Stimulated activated CD4-positive, alpha-beta T cell treated with anti-CD3 and anti-CD28 coated beads, TNF-alpha, amount 100 ng/mL, for 1 hour (primary cell): ENCODE data around the gene CCDC149.

ENCODE experiments used
- DNase-seq, 3 donors: peaks; one replicate each; pipeline ENCODE4 v3.0.0-alpha.2; 2020; ENCODE audit warnings: low read depth in 3 of 3, low spot score in 1 of 3

Gene CCDC149

GRCh38 chr4:24912252-24913118, at the start of gene CCDC149:
CCDC149 (minus strand) TSS chr4:24913042; CDS start chr4:24912864, 178 bp downstream.
- no peak for DNase-seq

GRCh38 chr4:24957886-24958285, 45.0 kb upstream of the CCDC149 start:
- DNase-seq = no peak

GRCh38 chr4:24956763-24957162, 43.9 kb upstream of the CCDC149 start:
- no peak for DNase-seq

GRCh38 chr4:24956091-24956490, 43.2 kb upstream of the CCDC149 start:
- DNase-seq = no peak

- no peak for DNase-seq
These were observed 39.8 kb upstream of the CCDC149 start for GRCh38 chr4:24952667-24953066.

- DNase-seq = no peak
These were observed 37.1 kb upstream of the CCDC149 start for GRCh38 chr4:24949970-24950369.

GRCh38 chr4:24937917-24938281, 25.1 kb upstream of the CCDC149 start:
- DNase-seq = no peak

GRCh38 chr4:24937176-24937916, 24.5 kb upstream of the CCDC149 start:
- no peak for DNase-seq

- no peak for DNase-seq
These were observed 23.0 kb upstream of the CCDC149 start for GRCh38 chr4:24935856-24936255.

GRCh38 chr4:24934311-24934710, 21.5 kb upstream of the CCDC149 start:
- DNase-seq = no peak

- DNase-seq = no peak
These were observed 20.9 kb upstream of the CCDC149 start for GRCh38 chr4:24933684-24934275.

- no peak for DNase-seq
These were observed 19.8 kb upstream of the CCDC149 start for GRCh38 chr4:24932515-24933225.

- no peak for DNase-seq
These were observed 17.3 kb upstream of the CCDC149 start for GRCh38 chr4:24930151-24930550.

GRCh38 chr4:24928708-24929107, 15.9 kb upstream of the CCDC149 start:
- no peak for DNase-seq

- DNase-seq = no peak
These were observed 14.2 kb upstream of the CCDC149 start for GRCh38 chr4:24927049-24927448.

- DNase-seq = no peak
These were observed 11.5 kb upstream of the CCDC149 start for GRCh38 chr4:24924309-24924781.

- no peak for DNase-seq
These were observed 10.7 kb upstream of the CCDC149 start for GRCh38 chr4:24923550-24923949.

- DNase-seq = no peak
These were observed 10.2 kb upstream of the CCDC149 start for GRCh38 chr4:24923002-24923401.

- no peak for DNase-seq
These were observed 9.6 kb upstream of the CCDC149 start for GRCh38 chr4:24922416-24922815.

- DNase-seq = no peak
These were observed 8.6 kb upstream of the CCDC149 start for GRCh38 chr4:24921491-24921890.

- DNase-seq = no peak
These were observed 7.2 kb upstream of the CCDC149 start for GRCh38 chr4:24920008-24920407.
